Osteocyte (in vitro differentiated cells): ENCODE data around the gene APBB2. TPM values are rescaled to one million over a fixed set of nuclear protein-coding genes. Genes with fewer than 3 reads are reported as not detected.

Experiments
- DNase-seq: peaks from one replicate; pipeline ENCODE4 v3.0.0; 2021; ENCODE audit warnings: mixed read lengths; ENCODE audit not compliant: unreplicated experiment; ENCODE audit errors: extremely low spot score
- H3K27ac Mint-ChIP-seq: one replicate; pipeline ENCODE4 v1.8.0; 2021; ENCODE audit warnings: mild to moderate bottlenecking, mixed read lengths; ENCODE audit not compliant: unreplicated experiment
- H3K27me3 Mint-ChIP-seq: one replicate; pipeline ENCODE4 v1.8.0; 2021; ENCODE audit warnings: mixed read lengths; ENCODE audit not compliant: unreplicated experiment
- H3K36me3 Mint-ChIP-seq: one replicate; pipeline ENCODE4 v1.8.0; 2021; ENCODE audit warnings: mixed read lengths; ENCODE audit not compliant: unreplicated experiment
- H3K4me1 Mint-ChIP-seq: one replicate; pipeline ENCODE4 v1.8.0; 2021; ENCODE audit warnings: mixed read lengths; ENCODE audit not compliant: unreplicated experiment
- H3K4me3 Mint-ChIP-seq: one replicate; pipeline ENCODE4 v1.8.0; 2021; ENCODE audit warnings: mild to moderate bottlenecking, moderate library complexity, mixed read lengths; ENCODE audit not compliant: unreplicated experiment
- H3K9me3 Mint-ChIP-seq: one replicate; pipeline ENCODE4 v1.8.0; 2021; ENCODE audit warnings: mixed read lengths; ENCODE audit not compliant: unreplicated experiment
- total RNA-seq: library from RNA; stranded (reverse); gene quantifications from 2 replicates; pipeline ENCODE4 v1.2.1, GENCODE V29; 2021
- TF ChIP-seq, protein P1 (sequence below): fragments of 200-600 bp; sonication (generic); IDR thresholded peaks from 2 replicates; pipeline ENCODE4 v1.5.0; 2021; ENCODE audit warnings: antibody characterized with exemption, mild to moderate bottlenecking, moderate library complexity

APBB2 gene
- total RNA-seq, 1 donor from 2014 or later: 56.2 TPM

DNA sequence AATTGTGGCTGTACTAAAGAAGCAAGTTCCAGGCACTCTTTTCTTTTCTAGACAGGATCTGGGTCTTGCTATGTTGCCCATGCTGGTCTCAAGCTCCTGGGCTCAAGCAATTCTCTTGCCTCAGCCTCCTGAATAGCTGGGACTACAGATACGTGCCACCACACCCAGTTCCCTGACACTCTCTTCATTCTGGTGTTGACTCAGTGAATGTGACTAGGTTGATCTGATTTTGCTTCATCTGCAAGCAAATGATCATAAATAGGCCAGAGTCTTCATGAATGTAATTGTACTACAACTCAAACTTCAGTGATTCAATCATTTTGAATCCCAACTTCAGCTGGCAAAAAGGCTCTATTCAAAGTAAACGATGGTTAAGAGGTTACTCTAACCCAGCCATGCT is 78.5 kb downstream of the APBB2 start:
- no peaks in the 10 kb centered on the region for H3K27me3 Mint-ChIP-seq

DNA sequence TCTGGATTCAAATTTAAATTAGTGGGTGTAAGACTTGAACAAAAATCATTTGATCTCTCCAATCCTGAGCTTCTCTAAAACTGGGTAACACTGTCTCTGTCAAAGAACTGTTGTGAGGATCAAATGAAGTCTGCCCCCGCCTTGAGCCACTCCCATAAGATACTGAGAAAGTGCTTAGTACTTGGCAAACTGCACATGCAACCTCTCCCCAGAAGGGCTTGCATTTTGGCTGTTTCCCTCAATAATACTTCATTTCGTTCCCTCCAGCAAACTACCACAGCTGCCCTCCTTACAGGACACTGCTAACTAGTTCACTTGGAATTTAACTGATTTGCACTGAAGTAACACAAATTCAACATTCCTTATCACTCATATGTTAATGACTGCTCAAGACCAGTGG is 79.8 kb downstream of the APBB2 start:
- peaks cover 20% of the 10 kb centered on the region for H3K36me3 Mint-ChIP-seq
- no peaks in the 10 kb centered on the region for H3K27me3 Mint-ChIP-seq
- TF ChIP-seq, protein P1, sequence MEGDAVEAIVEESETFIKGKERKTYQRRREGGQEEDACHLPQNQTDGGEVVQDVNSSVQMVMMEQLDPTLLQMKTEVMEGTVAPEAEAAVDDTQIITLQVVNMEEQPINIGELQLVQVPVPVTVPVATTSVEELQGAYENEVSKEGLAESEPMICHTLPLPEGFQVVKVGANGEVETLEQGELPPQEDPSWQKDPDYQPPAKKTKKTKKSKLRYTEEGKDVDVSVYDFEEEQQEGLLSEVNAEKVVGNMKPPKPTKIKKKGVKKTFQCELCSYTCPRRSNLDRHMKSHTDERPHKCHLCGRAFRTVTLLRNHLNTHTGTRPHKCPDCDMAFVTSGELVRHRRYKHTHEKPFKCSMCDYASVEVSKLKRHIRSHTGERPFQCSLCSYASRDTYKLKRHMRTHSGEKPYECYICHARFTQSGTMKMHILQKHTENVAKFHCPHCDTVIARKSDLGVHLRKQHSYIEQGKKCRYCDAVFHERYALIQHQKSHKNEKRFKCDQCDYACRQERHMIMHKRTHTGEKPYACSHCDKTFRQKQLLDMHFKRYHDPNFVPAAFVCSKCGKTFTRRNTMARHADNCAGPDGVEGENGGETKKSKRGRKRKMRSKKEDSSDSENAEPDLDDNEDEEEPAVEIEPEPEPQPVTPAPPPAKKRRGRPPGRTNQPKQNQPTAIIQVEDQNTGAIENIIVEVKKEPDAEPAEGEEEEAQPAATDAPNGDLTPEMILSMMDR: no peak
- H3K4me3 Mint-ChIP-seq: no peak overlapping the region
- H3K4me1 Mint-ChIP-seq: peaks cover 39% of the 10 kb centered on the region
- H3K27ac Mint-ChIP-seq: no peak overlapping the region
- DNase-seq: no peak
- H3K9me3 Mint-ChIP-seq: peaks cover 4% of the 10 kb centered on the region

More for the DNA sequence above, 78.5 kb downstream of the APBB2 start:
- H3K4me1 Mint-ChIP-seq: peaks cover 32% of the 10 kb centered on the region
- H3K36me3 Mint-ChIP-seq: peaks cover 18% of the 10 kb centered on the region
- TF ChIP-seq, protein P1: no peak
- DNase-seq: no peak
- no peak overlapping the region for H3K27ac Mint-ChIP-seq
- H3K9me3 Mint-ChIP-seq: peaks cover 4% of the 10 kb centered on the region
- H3K4me3 Mint-ChIP-seq: no peak overlapping the region

DNA sequence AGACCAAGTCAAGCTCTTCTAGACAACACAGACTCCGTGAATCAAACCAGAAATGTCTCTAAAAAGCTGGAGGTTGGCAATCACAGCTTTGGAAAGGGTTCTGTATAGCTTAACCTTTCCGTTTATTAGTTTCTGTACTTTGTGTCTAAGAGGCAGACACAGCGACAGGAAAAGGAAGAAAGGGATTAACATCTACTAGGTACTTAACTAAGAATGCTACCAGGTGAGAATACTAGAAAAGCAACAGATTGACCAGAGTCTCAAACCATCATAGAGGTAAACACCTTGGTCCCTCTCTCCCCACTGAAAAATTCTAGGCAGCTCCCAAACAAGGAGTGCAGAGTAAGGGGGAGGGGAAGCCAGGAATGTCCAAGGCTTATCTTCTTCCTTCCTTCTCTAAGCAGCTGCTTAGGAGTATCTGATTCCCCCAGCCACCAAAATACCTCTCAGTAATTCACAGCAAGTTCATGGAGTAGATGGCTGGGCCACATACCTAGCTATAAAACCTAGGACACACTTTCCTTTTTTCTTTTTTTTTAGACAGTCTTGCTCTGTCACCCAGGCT is 80.8 kb downstream of the APBB2 start:
- H3K4me1 Mint-ChIP-seq: peaks cover 46% of the 10 kb centered on the region
- peaks cover 16% of the 10 kb centered on the region for H3K36me3 Mint-ChIP-seq
- no peak overlapping the region for H3K4me3 Mint-ChIP-seq
- TF ChIP-seq, protein P1: no peak
- H3K9me3 Mint-ChIP-seq: peaks cover 4% of the 10 kb centered on the region
- no peak overlapping the region for H3K27ac Mint-ChIP-seq
- H3K27me3 Mint-ChIP-seq: no peaks in the 10 kb centered on the region
- no peak for DNase-seq

DNA sequence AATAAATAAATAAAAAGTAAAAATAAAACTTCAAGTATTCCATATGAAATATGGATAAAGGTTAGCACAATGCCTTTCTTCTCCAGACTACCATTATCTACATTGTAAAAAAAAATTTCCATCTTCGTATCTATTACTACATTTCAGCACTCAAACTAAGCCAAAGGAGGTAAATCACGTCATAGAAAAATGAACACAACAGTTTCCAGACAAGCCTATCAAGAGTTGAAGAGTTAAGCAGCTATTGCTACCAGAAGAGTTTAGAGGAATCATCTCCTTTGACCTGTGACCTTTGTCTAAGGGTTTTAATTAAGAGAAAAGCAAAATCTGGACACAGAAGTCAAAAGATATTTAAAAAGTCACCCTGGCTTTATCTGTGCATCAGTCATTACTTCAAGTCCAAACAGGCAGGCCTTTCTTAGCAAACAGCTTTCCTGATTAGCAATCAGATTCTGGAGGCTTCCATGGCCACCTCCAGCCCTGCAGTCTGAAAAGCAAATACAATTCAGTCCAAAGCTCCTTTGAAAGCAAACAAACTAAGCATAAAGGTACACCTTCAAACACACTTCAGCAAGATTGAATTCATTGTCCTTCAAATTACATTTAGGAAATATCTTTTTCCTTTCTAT is 82.2 kb downstream of the APBB2 start:
- Mint-ChIP-seq H3K36me3 (peaks cover 4% of the 10 kb centered on the region), H3K9me3 (peaks cover under 1% of the 10 kb centered on the region), H3K27me3 (no peaks in the 10 kb centered on the region), H3K27ac (no peak overlapping the region), H3K4me1 (peaks cover 46% of the 10 kb centered on the region), H3K4me3 (no peak overlapping the region)
- DNase-seq: no peak
- TF ChIP-seq, protein P1: no peak

DNA sequence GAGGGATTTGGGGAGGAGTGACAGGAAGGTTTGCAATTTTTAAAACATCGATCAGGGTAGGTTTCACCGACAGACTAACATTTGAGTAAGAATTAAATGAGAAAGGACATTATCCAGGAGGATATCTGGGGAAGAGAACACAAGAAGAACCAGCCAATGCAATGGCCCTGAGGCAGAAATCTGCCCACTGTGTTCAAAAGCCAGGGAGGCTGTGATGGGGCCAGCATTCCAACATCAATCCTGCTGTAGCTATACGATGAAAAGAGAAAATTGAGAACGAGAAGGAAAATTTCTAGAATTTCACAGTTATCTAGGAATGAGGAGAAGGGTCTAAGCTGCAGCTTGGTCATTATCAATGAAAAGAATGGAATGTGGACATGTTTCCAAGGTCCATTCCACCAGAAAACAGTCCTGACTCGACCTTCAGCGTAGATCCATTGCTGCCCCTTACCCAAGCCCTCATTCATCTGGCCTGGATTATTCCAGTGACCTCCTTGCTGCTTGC is 84.4 kb downstream of the APBB2 start:
- H3K9me3 Mint-ChIP-seq: no peaks in the 10 kb centered on the region
- H3K27ac Mint-ChIP-seq: no peak overlapping the region
- DNase-seq: no peak
- peaks cover 60% of the 10 kb centered on the region for H3K4me1 Mint-ChIP-seq
- TF ChIP-seq, protein P1: no peak
- H3K27me3 Mint-ChIP-seq: no peaks in the 10 kb centered on the region
- H3K4me3 Mint-ChIP-seq: no peak overlapping the region
- peaks cover 3% of the 10 kb centered on the region for H3K36me3 Mint-ChIP-seq
